HG03039 (cell line): ENCODE results near the gene AOAH.

Experiments
- ATAC-seq: cut with Tn5 transposase; IDR thresholded peaks from one replicate; pipeline ENCODE4 v1.9.1; 2021; ENCODE audit warnings: mild to moderate bottlenecking, moderate library complexity; ENCODE audit not compliant: unreplicated experiment

Gene AOAH

DNA sequence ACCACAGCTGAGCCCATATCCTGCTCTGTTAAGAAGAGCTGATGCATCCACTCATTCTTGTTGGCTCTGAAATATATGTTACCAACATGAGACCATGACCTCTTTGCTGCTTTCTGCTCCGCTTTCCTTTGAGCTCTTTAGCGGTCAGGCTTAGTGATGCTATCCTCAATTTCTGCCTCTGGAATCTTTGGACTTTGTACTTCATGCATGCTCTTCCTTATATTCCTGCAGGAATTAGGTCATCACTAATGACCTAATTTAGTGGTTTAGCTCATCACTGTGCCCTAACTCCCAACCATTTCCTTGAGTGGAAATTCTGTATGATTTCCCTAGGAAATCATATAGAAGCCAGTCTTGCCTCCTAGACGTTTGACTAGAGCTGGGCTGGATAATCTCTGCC, 119.5 kb downstream of the AOAH start:
- no peak for ATAC-seq

DNA sequence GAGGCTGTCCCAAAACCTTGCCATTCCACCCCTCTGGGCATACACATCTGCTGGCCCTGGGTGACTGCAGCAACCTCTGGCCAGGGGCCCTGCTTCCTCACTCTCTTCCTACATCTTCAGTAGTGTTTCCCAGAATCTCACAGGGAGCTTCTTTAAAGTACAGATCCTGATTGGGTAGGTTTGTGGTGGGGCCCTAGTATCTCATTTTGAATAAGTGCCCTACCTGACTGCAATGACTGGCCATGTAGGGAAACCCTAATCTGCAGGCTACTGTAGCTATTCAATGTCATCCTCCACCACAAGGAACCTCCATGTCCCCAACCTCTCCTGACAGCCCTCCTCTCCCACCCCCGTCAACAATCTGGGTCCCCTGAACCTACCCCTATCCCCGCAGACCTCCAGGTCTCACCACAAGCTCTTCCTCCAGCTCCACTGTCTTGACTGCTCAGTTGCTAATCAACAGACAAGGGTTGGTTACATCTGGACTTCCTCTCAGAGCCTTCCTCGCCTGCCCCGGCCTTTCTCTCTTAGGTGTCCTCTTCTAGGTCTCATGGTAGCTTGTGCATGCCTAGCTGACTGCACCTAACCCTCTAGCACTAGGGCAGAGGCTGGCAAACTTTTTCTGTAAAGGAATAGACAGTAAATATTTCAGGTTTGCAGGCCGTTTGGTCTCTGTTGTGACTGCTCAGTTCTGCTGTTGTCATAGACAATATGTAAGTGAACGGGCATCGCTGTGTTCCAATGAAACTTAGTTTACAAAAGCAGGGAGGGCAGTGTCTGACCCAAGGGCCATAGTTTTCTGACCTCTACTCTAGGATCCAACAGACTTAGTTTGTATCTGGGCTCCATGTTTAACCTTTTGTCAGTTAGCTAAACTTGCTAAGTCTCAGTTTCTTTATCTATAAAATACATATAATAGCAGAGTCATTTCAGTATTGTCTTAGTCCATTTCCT, 121.1 kb downstream of the AOAH start:
- ATAC-seq, result no peak

DNA sequence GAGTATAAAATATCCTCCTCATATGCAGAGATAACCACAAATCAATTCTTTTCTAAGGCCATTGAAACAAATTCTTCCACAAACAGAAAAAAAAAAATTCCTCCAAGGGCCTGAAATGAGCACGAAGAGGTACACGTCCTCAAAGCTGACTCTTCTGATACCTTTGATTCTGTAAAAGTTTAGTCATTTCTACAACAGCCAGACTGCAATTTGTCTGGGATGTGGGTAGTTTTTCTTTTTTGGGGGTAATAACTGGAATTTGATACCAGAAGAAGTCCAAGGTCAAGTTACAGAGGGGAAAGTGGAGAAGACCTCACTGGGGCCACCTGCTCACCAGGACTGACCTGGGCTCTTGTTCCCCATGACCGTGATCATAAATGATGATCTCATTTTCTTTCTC, 121.8 kb downstream of the AOAH start:
- ATAC-seq, result no peak

DNA sequence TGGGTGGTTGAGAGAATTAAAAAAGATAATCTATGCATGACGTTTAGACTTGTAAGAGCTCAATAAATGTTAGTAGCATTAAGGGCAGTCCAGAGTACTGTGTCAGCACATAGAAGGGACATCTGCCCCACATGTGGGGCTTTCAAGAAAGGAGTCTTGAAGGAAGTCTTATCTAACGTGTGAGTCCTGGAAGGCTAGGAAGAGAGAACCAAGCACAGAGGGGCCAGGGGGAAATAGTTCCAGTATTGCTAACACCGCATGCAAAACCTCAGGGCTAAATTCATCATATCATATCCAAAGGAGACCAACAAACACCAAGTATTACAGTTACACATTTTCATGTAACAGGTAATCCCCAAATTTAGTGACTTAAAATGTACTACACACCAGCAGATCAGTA, 122.7 kb downstream of the AOAH start:
- no peak for ATAC-seq

DNA sequence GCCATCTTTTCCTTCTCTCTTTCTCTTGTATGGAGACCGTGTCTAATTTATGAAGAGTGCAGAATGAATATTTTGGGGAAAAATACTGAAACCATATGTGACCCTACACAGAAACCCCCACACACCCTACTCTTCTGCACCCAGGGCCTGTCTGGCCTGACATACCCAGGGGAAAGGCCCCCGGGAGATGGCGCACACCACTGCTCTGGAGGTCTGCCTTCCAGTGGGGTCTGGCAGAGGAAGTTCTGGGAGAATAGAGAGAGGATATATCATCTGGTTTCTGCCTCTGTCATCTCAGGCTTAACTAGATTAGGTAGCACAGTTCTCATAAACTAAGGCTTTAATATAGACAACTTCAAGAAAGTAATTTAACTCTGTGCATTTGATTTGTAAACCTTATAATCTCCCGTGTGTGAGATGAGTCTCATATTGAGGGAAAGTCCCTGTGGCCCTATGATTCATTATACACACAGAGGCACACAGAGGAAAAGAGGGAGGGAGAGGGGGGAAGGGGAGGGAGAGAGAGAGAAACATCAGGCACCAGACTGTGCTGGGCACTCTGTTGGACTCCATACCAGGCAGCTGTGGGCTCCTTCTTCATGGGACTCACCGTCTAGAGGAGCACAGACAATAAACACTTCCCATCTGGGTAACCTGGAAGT, 123.3 kb downstream of the AOAH start:
- no peak for ATAC-seq

DNA sequence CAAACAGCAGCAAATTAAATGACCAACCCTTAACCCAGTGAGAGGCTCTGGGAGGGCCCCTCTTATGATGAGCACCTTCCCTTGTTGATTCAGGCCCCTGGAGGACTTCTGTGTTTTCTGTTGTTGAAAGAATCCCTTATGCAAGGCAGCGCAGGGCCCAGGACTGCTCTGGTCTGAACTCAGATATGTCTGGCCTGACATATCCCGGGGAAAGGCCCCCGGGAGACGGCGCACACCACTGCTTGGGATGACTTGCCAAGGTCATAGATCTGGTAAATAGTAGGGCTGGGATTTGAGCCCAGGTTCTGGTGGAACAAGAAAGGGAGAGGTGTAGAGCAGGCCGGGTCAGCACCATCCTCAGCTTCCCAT, 124.0 kb downstream of the AOAH start:
- no peak for ATAC-seq

DNA sequence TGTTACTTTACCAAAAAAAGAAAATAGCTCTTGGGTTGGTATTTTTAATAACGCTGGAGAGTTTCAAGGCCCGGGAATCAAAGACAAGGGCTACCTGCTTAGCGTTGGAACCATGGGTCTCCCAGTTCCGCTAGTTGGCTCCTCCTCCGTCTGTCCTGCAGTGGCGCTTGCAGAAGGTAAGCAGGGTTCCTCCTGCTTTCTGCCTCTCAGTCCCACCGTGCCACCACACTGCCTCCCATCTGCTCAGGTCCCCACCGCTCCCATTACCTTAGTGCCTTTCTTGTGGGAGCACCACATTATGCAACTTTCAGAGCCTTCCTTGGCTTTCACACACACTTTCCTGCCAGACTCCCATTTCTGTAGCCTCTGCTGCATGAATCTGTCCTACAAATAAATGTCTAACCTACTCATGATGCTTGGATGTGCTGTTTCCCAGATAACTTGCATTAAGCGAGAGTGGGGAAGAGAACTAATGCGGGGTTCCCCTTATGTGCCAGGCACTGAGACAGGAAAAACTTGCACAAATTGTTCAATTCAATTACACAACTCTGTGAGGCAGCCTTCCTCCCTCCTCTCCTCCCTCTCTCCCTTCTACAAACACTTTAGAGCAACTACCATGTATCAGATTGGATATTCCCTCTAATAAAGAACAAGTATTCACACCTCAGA, 124.5 kb downstream of the AOAH start:
- ATAC-seq, result no peak

DNA sequence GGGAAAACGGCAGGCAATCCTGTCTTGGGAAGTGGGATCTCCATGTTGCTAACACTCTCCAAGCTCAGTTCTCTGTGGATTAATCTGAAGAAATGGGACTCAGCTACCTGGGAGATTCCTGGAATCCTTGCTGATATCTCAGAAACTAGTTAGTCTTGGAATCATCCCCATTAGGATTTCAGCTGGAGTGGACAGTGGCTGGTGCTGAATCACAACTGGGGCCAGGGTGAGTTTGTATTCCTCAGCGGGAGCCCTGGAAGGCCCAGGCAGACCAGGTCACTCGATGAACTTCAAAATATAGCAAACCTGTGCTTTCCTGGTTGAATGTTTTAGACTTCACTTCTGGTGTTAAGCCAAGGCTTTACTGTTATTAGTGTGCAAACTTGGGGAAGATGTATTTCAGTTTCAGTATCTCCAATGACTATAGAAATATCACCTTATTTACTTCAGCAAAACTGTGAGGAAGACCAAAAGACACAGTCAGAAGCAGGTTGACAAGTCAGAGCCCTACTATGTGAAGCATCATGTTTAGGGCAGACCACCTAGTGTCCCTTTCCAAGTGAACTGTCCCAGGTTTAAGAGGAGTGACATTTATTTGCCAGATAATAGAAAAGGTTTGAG, 126.1 kb downstream of the AOAH start:
- ATAC-seq, result no peak

DNA sequence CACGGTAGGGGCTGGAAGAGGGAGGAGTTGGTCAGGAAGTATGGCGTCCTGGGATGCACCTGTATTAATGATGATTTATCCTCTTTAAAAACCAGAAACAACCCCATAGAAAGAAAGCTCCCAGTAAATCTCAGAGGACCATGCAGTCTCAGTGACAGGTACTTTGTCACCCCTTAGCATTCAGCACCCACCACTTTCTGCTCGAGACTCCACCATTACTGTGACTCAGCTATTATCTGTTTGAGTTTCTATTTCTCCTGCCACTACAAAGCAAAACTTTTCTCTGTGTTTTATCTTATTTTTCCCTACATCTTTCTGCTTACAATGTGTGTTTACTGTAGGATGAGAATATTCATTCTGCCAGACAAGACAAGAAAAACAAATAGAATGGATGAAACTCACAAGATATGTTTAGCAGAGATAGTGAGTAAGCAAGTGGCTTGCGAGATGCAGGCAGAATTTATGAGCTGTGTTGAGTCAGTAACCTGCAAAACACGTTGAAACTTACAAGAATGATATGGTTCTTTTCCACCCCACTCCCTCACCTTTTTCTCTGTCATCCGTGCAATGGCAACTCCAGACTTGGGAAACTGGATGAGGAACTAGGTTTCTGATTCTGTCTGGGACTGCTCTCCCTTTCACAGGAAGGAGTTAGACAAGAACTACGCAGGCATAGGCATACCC, 127.1 kb downstream of the AOAH start:
- no peak for ATAC-seq

DNA sequence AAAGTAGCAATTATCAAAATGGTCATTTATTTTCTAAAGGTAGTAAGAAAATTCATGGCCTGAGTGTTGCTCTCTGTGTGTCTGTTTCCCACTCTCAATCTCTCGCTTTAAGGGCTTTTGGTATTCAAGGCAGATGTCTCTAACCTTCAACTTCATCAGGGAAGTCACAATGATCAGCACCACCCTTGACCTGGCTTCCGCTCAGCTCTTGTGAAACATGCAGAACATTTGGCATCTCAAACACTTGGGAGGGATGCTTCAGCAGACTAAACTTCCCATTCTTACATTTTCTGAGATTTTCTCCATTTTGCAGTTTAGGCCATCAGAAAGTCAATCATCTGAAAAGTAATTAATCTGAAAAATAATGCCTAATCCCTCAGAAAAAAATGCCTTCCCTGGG, 129.8 kb downstream of the AOAH start:
- ATAC-seq, result no peak

DNA sequence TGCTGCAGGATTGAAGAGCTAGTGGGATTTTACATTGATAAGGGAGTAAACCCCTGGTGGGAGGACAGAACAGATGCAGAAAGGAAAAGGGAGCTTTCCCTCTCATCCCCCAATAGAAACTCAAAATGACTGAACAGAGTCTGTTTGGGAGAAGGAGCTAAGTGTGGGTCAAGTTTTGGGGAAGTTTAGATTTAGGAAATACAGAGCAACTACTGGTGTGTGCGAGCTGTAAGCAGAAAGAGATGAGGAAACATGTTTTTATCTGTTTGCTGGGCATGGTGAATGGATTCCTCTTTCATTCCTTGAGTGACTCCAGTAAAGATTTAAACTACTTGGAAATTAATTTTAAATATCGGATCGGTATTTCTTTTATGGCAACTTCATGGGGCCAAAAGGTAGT, 132.7 kb downstream of the AOAH start:
- no peak for ATAC-seq

DNA sequence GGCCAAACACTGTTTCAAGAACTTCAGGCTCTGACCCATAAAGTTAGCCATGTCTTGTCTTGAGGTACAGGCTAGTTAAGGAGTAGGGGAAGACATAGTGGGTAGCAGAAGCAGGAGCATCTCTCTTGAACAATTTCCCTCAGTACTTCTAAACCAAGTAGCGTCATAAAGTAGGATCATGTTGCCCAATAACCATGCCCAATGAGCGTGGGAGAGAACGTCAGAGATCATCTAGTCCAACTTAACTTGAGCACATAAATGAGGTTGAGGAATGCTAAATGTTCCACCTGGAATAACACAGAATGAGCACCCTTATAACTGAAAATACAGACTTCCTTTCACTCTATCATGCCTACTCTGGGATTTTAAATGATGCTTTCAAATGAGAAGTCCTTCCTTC, 134.9 kb downstream of the AOAH start:
- ATAC-seq, result no peak

DNA sequence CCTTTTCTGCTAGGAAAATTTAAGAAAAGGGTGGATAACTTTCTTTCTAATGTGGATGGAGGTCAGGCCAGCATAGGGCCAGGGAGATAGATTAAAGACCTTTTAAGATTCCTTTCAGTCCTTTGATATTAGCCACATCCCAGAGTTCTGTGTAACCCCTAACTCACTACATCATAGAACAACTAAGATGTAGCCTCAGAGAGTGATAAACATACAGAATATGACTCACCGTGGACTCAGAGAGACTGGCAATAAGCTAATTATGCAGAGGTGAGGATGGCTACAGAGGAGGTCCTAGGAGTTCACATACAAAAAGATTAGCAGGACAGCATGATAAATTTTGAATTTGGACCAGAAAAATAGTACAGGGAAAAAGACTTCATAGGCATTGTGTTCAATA, 141.0 kb downstream of the AOAH start:
- no peak for ATAC-seq

DNA sequence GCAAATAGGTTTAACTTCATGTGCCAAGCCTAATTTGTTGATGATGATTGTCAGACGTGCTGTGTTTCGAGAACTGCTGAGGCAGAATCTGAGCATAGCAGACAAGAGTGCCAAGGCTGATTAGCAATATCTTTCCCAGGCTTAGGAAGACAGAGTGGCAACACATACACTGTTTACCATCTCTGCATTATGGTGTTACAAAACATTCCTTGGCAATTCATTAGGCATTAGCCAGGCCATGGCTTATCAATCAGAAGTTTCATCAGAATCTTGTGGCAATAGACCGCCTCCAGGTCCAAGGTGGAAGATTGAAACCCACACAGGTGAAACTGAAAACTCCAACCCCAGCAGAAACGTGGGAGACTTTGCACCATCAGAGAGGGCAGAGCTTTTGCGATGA, 148.5 kb downstream of the AOAH start:
- no peak for ATAC-seq

DNA sequence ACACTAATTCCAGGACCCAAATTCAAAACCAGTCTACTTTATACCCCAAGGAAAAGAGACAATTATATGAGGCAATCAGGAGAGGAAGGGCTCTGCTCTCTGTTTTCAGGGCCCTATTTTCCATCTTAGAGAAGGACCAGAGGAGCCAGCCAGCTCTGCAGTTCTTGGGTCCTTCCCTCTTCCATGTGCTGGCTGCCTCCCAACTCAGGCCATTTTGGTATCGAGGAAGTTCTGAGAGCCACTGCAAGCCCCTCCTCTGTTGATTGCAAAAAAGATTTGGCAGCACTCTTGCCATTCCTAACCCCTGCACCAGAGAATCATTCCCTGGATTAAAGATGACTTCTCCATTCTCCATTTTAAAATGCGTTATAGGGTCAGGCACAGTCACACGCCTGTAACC, 151.2 kb downstream of the AOAH start:
- no peak for ATAC-seq

DNA sequence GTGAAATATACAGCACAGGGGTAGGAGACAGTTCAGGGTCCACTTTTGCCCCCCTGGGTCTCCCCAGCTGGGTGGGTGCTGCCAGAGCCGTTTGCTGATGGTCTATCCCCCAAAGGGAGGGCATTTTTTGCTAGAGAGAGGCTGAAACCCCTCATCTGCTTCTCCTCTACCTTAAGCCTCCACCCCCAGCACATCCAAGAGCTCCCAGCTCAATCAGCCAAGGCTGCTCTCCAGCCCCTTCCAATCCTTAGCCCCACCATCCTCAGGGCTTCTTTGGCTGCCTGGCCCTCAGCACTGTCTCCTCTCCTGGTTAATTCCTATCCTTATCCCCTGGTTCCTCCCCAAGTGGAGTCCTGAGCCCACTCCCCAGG, 153.1 kb downstream of the AOAH start:
- no peak for ATAC-seq

DNA sequence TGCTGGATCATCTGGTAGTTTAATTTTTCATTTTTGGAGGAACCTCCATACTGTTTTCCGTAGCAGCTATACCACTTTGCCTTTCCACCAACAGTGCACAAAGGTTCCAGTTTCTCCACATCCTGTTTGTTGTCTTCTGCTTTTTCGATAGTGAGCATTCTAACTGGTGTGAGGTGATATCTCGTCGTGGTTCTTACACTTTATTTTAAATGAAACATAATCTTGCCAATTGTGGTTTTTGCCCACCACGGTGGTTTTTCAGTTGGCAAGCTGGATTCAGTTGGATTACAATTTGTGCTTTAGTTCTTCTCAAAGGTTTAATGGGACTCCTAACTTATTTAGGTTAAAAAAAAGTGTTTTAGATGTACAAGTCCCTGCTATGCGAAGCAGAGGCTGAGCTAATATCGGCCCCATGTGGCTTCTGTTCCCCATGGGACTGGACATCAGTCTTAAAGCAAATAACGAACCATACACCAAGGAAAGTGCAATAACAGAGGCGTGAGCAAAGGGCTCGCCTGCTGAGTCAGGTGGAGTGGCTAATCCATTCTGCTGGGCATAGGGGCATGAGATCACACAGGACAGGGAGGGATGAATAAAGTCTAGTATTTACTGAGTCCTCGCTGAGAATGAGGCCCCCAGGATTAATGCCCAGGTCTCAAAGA, 153.6 kb downstream of the AOAH start:
- ATAC-seq, result no peak

DNA sequence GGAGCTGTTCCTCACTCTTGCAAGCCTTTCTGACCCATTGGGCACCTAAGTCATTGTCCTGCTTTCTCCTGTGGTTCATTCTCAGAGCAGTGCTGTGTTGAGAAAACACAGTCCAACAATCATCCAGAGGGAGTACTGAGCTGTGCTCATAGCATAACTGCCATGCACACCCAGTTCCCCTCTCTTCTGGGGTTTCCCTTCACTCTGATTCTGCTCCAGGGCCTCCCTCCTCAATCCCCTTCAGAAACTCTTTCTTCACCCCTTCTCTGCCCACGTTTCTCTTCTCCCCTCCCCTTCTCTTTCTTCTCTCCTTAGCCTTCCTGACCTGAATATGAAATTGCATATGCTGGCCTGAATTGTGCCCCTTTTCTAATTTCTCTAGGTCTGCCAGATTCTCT, 155.8 kb downstream of the AOAH start:
- ATAC-seq, result no peak

DNA sequence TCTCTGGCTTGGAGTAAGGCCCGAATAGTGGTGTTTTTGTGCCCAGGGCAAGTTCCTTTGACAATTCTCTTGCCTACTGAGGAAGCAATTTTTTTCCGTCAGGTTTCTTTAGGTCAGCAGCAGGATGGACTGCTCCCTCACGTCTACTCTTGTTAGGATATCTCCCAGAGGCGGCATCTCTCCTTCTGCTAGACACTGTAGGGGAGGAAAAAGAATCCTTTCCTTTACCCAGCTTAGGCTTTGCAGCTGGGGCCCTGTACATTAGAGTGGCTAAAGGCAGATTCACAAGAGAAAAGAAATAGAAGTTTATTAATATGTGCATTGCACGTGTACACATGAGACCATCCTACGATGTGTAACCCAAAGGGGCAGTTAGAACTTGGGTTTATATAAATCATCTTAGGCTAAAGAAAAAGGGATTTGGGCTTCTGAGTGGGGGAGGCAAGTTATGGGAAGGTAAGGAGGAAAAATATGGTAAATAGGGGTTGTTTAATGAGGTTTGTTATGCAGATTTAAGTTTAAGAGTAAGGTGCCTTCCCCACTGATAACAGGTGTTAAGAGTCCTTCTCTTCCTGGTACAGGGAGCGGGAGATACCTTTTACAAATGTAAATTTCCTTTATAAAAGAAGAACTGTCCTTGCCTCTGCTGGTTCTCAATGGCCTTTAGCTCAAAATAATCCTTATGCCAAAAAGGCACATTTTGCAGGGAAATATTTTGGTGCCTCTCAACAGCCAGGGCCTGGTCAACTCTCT, 156.4 kb downstream of the AOAH start:
- no peak for ATAC-seq
